H1 (cell line): Measurements from ENCODE around the gene MORN4. TPM values are rescaled to one million over a fixed set of nuclear protein-coding genes. Genes with fewer than 3 reads are reported as not detected.

Experiments used
- CTCF ChIA-PET: fragments of 300-600 bp; sonication (Branson Sonifier 250); formaldehyde crosslinking; loops from one replicate; lab custom pipeline; 2021; ENCODE audit not compliant: partially characterized antibody; lab: Charles Lee
- POLR2A ChIA-PET: fragments of 300-600 bp; sonication (Branson Sonifier 250); formaldehyde crosslinking; loops from one replicate; lab custom pipeline; 2021; ENCODE audit warnings: inconsistent platforms; ENCODE audit not compliant: partially characterized antibody; lab: Charles Lee
- DNase-seq, 2 experiments: peaks; one replicate each; pipeline versions ENCODE4 v3.0.0 to v3.0.0-alpha.2; 2010 to 2022; ENCODE audit warnings: low spot score in 2 of 2, low read depth in 1 of 2, mixed read lengths in 1 of 2
- FAIRE-seq: peaks from 2 replicates; lab custom pipeline; 2011; peaks lifted over from hg19 to GRCh38; lab: Jason Lieb, UNC
- H2AFZ ChIP-seq: 2 replicates; pipeline ENCODE4 v1.8.1; 2012; ENCODE audit warnings: low read length, inconsistent platforms
- H2AK5ac ChIP-seq: 2 replicates; pipeline ENCODE4 v1.6.1; 2013; ENCODE audit warnings: low read depth, low read length
- H2BK120ac ChIP-seq: replicated peaks from 2 replicates; pipeline ENCODE3; 2013; ENCODE audit warnings: low read depth, low read length, inconsistent platforms
- H2BK12ac ChIP-seq: 2 replicates; pipeline ENCODE4 v1.6.1; 2013; ENCODE audit warnings: low read depth, low read length
- H2BK15ac ChIP-seq: 2 replicates; pipeline ENCODE4 v1.6.1; 2013; ENCODE audit warnings: low read length
- H2BK20ac ChIP-seq: 2 replicates; pipeline ENCODE4 v1.6.1; 2013; ENCODE audit warnings: low read length
- H2BK5ac ChIP-seq: 2 replicates; pipeline ENCODE4 v1.6.1; 2013; ENCODE audit warnings: low read depth, low read length
- H3K14ac ChIP-seq: 2 replicates; pipeline ENCODE4 v1.6.1; 2013; ENCODE audit warnings: inconsistent platforms; ENCODE audit not compliant: insufficient read length
- H3K18ac ChIP-seq: 2 replicates; pipeline ENCODE4 v1.6.1; 2013; ENCODE audit warnings: low read length; ENCODE audit errors: extremely low read depth
- H3K23ac ChIP-seq: 2 replicates; pipeline ENCODE4 v1.6.1; 2013; ENCODE audit warnings: inconsistent platforms; ENCODE audit not compliant: insufficient read length
- H3K23me2 ChIP-seq: 2 replicates; pipeline ENCODE4 v1.6.1; 2013; ENCODE audit warnings: low read depth, low read length
- H3K27ac ChIP-seq: 2 replicates; pipeline ENCODE4 v1.6.1; 2011; ENCODE audit warnings: low read depth, low read length, inconsistent platforms
- H3K27me3 ChIP-seq, 4 experiments: replicated peaks in 1 of 4; 1 replicate in 1 of 4; 2 replicates in 3 of 4; pipeline versions ENCODE4 v1.6.1 to v1.8.1; 2011 to 2013; ENCODE audit warnings: low read length in 3 of 4, mild to moderate bottlenecking in 3 of 4, inconsistent platforms in 2 of 4, mixed read lengths in 2 of 4, moderate library complexity in 1 of 4; ENCODE audit not compliant: control insufficient read depth in 3 of 4, insufficient read depth in 3 of 4; ENCODE audit errors: extremely low read depth in 1 of 4
- H3K36me3 ChIP-seq, 4 experiments: 2 replicates each; pipeline versions ENCODE4 v1.6.1 to v1.8.1; 2011 to 2013; ENCODE audit warnings: mild to moderate bottlenecking in 4 of 4, low read length in 3 of 4, moderate library complexity in 2 of 4, control low read depth in 1 of 4, inconsistent platforms in 1 of 4; ENCODE audit not compliant: insufficient read depth in 4 of 4, control insufficient read depth in 2 of 4
- H3K4ac ChIP-seq: replicated peaks from 2 replicates; pipeline ENCODE3; 2013; ENCODE audit warnings: low read length, low read depth, mixed read lengths, inconsistent platforms; ENCODE audit not compliant: insufficient read length
- H3K4me1 ChIP-seq, 4 experiments: replicated peaks in 1 of 4; 1 replicate in 1 of 4; 2 replicates in 3 of 4; pipeline versions ENCODE4 v1.6.1 to v1.8.1; 2011 to 2013; ENCODE audit warnings: low read length in 3 of 4, inconsistent platforms in 2 of 4, mixed read lengths in 1 of 4; ENCODE audit not compliant: insufficient read depth in 4 of 4, control insufficient read depth in 3 of 4
- H3K4me2 ChIP-seq, 2 experiments: 2 replicates each; pipeline versions ENCODE4 v1.6.1 to v1.8.1; 2011 to 2013; ENCODE audit warnings: low read depth in 2 of 2, low read length in 2 of 2, control low read depth in 1 of 2, inconsistent platforms in 1 of 2, mild to moderate bottlenecking in 1 of 2; ENCODE audit not compliant: insufficient read depth in 1 of 2
- H3K4me3 ChIP-seq, 4 experiments: fragments of 200-600, 300-600 bp in 1 of 4; sonication (generic), shearing (Covaris generic), sonication (Bioruptor Twin) in 1 of 4; 2 replicates each; pipeline versions ENCODE4 v1.5.1 to v1.8.1; 2011 to 2016; ENCODE audit warnings: low read length in 4 of 4, low read depth in 3 of 4, control low read depth in 2 of 4, inconsistent platforms in 2 of 4, mild to moderate bottlenecking in 2 of 4, mixed read lengths in 1 of 4, moderate library complexity in 1 of 4; ENCODE audit not compliant: insufficient read depth in 2 of 4; ENCODE audit errors: extremely low read depth in 1 of 4
- H3K56ac ChIP-seq: replicated peaks from 2 replicates; pipeline ENCODE3; 2013; ENCODE audit warnings: low read depth, mild to moderate bottlenecking, mixed read lengths, low read length, inconsistent platforms; ENCODE audit not compliant: insufficient read length
- H3K79me1 ChIP-seq: 2 replicates; pipeline ENCODE4 v1.6.1; 2013; ENCODE audit warnings: low read depth, low read length, control low read depth
- H3K79me2 ChIP-seq, 2 experiments: 2 replicates each; pipeline versions ENCODE4 v1.6.1 to v1.8.1; 2012 to 2013; ENCODE audit warnings: low read length in 2 of 2, mild to moderate bottlenecking in 2 of 2, inconsistent platforms in 1 of 2; ENCODE audit not compliant: insufficient read depth in 2 of 2, control insufficient read depth in 1 of 2
- H3K9ac ChIP-seq, 4 experiments: replicated peaks in 1 of 4; 1 replicate in 1 of 4; 2 replicates in 3 of 4; pipeline versions ENCODE4 v1.6.1 to v1.8.1; 2011 to 2013; ENCODE audit warnings: low read depth in 3 of 4, low read length in 3 of 4, control low read depth in 2 of 4, mild to moderate bottlenecking in 2 of 4, moderate library complexity in 2 of 4, inconsistent platforms in 1 of 4; ENCODE audit errors: extremely low read depth in 1 of 4
- H3K9me3 ChIP-seq, 2 experiments: 2 replicates each; pipeline versions ENCODE4 v1.6.1 to v1.8.1; 2012 to 2013; ENCODE audit warnings: mild to moderate bottlenecking in 2 of 2, moderate library complexity in 2 of 2, control low read depth in 1 of 2, inconsistent platforms in 1 of 2, low read depth in 1 of 2, low read length in 1 of 2, mixed read lengths in 1 of 2; ENCODE audit not compliant: insufficient read depth in 2 of 2
- H4K20me1 ChIP-seq, 2 experiments: replicated peaks in 1 of 2; 2 replicates each; pipeline versions ENCODE3 to v1.8.1; 2011 to 2013; ENCODE audit warnings: inconsistent platforms in 2 of 2, low read length in 2 of 2, mild to moderate bottlenecking in 1 of 2; ENCODE audit not compliant: insufficient read depth in 2 of 2, control insufficient read depth in 1 of 2
- H4K5ac ChIP-seq: 2 replicates; pipeline ENCODE4 v1.6.1; 2013; ENCODE audit warnings: low read length, low read depth, mixed read lengths, inconsistent platforms; ENCODE audit not compliant: insufficient read length
- H4K8ac ChIP-seq: 2 replicates; pipeline ENCODE4 v1.8.0; 2013; ENCODE audit warnings: mild to moderate bottlenecking, moderate library complexity, low read length, inconsistent platforms; ENCODE audit not compliant: insufficient read depth; ENCODE audit errors: extremely low read depth
- H4K91ac ChIP-seq: replicated peaks from 2 replicates; pipeline ENCODE3; 2013; ENCODE audit warnings: low read length, mixed read lengths, inconsistent platforms; ENCODE audit not compliant: insufficient read length
- CHD1 ChIP-seq: IDR thresholded peaks from 2 replicates; pipeline ENCODE4 v1.6.1; 2012; ENCODE audit warnings: low read depth, low read length, improper control_type of control experiment
- RNF2 ChIP-seq: fragments of 200-900, 300-1000 bp; sonication (generic); IDR thresholded peaks from 2 replicates; pipeline ENCODE4 v1.7.1; 2016; ENCODE audit warnings: borderline replicate concordance, low read depth, mild to moderate bottlenecking, antibody characterized with exemption, low read length; ENCODE audit not compliant: poor library complexity, severe bottlenecking; ENCODE audit errors: missing control alignments
- SIX5 ChIP-seq: IDR thresholded peaks from 2 replicates; pipeline ENCODE4 v1.6.1; 2011; ENCODE audit warnings: mild to moderate bottlenecking, low read depth, low read length
- SP4 ChIP-seq: IDR thresholded peaks from 2 replicates; pipeline ENCODE4 v1.6.1; 2012; ENCODE audit warnings: low read length, inconsistent platforms
- WGBS, 2 experiments: shearing (Covaris generic) in 1 of 2; methylation state at CpG; one replicate each; pipeline versions ENCODE4 v1.1.6 to v1.1.7; 2013 to 2015; ENCODE audit warnings: low lambda C conversion rate in 2 of 2, mixed read lengths in 2 of 2, inconsistent platforms in 1 of 2, low coverage in 1 of 2, missing lambda C conversion rate in 1 of 2; ENCODE audit not compliant: insufficient replicate concordance in 2 of 2, insufficient coverage in 1 of 2, insufficient read length in 1 of 2; ENCODE audit errors: extremely low coverage in 1 of 2, missing lambda C conversion rate in 1 of 2; 5-methylcytosine and 5-hydroxymethylcytosine counted together
- polyA plus RNA-seq, 7 experiments: library from polyadenylated mRNA; depleted of rRNA in 3 of 7; stranded (reverse) in 5 of 7; unstranded in 2 of 7; fragments of >200 nt in 5 of 7; fragments of 200-250 nt in 2 of 7; gene quantifications; 1 replicate in 5 of 7; 2 replicates in 1 of 7; 4 replicates in 1 of 7; pipeline versions ENCODE4 v1.2.1 to v1.2.3, GENCODE V29; 2011 to 2013; ENCODE audit warnings: missing spikeins in 2 of 7, mixed read lengths in 2 of 7
- total RNA-seq: library from RNA; stranded (reverse); fragmentation: NEBNext Ultra II Directional; extraction: Animal tissue kit (Norgen Biotek cat#: 25700); gene quantifications from 2 replicates; pipeline ENCODE4 v1.2.1, GENCODE V29; 2021

MORN4 gene
- total and polyA plus RNA-seq, 2 of the 8 experiments (the other 6 are each of a cell fraction or from before 2014, with no cell fraction given) = 13.6 to 22.0 TPM

DNA sequence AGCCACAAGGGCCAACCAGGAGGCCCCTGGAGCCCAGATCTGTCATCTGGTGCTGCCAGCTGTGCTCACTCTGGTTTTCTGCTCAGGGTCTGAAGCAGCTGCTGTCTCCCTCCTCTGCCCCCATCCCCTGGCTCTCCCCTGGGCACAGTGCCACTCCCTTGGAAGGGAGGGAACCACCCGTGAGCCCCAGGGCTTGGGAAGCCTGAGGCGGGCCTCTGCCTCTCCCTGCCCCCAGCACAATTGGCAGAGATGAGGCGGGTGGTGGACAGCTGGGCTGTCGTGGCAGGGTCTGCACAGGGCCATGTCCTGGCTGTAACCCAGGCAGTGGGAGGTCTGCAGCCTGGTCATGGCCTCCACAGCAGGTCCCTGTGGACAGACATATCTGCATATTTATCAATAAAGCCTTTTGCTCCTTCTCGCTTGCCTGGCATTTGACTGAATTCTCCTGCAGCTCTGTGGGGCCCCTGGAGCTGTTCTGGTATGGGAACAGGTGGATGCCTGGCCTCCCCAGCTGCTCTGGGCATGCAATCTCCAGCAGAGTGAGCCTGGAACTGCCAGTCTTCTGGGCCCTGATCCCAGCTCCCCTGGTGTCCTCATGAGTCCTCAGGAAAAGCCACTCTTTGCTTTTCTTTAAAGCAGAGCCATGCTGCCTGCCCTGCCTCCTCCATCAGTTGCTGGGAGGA, 62.4 kb downstream of the MORN4 start:
- Histone ChIP-seq H3K4me1 (peaks cover 2 to 6% (median 4%) of the 10 kb centered on the region in 4 experiments; a peak in 3 of 7 replicates), H2BK5ac (no peak overlapping the region), H3K4me3 (no peak overlapping the region), H3K4me2 (no peak overlapping the region), H2AFZ (no peak overlapping the region), H3K79me1 (no peaks in the 10 kb centered on the region), H2BK15ac (no peak overlapping the region), H4K20me1 (peaks cover 0 to 2% of the 10 kb centered on the region in 2 experiments), H3K14ac (no peak overlapping the region), H3K79me2 (no peaks in the 10 kb centered on the region), H4K8ac (no peak overlapping the region; the same call in 1 of the 2 replicates), H3K23ac (no peak overlapping the region), H3K9ac (no peak overlapping the region), H3K23me2 (no peaks in the 10 kb centered on the region), H3K27ac (no peak overlapping the region), H4K91ac (no peak overlapping the region), H3K9me3 (no peaks in the 10 kb centered on the region), H2BK120ac (no peak overlapping the region), H2BK12ac (no peak overlapping the region), H3K18ac (no peak overlapping the region), H4K5ac (no peak overlapping the region), H2AK5ac (0 out of 2 replicates have a peak overlapping the region, but pooled peaks have one; percentile 6), H3K4ac (no peak overlapping the region), H3K27me3 (no peaks in the 10 kb centered on the region), H3K36me3 (peaks cover 0 to 14% (median 2%) of the 10 kb centered on the region in 4 experiments; a peak in 4 of 8 replicates), H2BK20ac (no peak overlapping the region), H3K56ac (no peak overlapping the region)
- WGBS, 2 experiments = 96% methylated on average over 5 of the region's 5 CpGs; no CpG with 5 or more reads in 1 of the 2 experiments
- POLR2A ChIA-PET = interaction anchor here (1.4 kb wide), 2 partner anchors 16 to 40 kb away, joined by 3 to 7 read pairs; no protein-coding TSS in a partner anchor
- FAIRE-seq (no peak), DNase-seq (no peak)
- CTCF ChIA-PET = interaction anchor here (0.9 to 12.9 kb wide), 19 partner anchors 13 to 156 kb away, joined by 3 to 169 read pairs (median 10); partner anchors contain the start of genes C10orf62, HOGA1 and PI4K2A
- TF ChIP-seq CHD1 (no peak), RNF2 (no peak), SP4 (no peak), SIX5 (no peak)
